Chondrocyte (in vitro differentiated cells): ENCODE results near the gene TTLL6. TPM values are rescaled to one million over a fixed set of nuclear protein-coding genes. Genes with fewer than 3 reads are reported as not detected.

ENCODE experiments used
- DNase-seq: peaks from one replicate; pipeline ENCODE4 v3.0.0; 2021; ENCODE audit warnings: mixed read lengths, low spot score
- H3K27ac Mint-ChIP-seq: one replicate; pipeline ENCODE4 v1.8.0; 2021; ENCODE audit warnings: mild to moderate bottlenecking, moderate library complexity, mixed read lengths; ENCODE audit not compliant: unreplicated experiment
- H3K27me3 Mint-ChIP-seq: 2 replicates; pipeline ENCODE4 v1.8.0; 2021; ENCODE audit warnings: low read depth, mixed read lengths
- H3K36me3 Mint-ChIP-seq: 2 replicates; pipeline ENCODE4 v1.8.0; 2021; ENCODE audit warnings: low read depth, mixed read lengths
- H3K4me1 Mint-ChIP-seq: 2 replicates; pipeline ENCODE4 v1.8.0; 2021; ENCODE audit warnings: low read depth, mild to moderate bottlenecking, mixed read lengths
- H3K4me3 Mint-ChIP-seq: one replicate; pipeline ENCODE4 v1.8.0; 2021; ENCODE audit warnings: mild to moderate bottlenecking, moderate library complexity, mixed read lengths; ENCODE audit not compliant: unreplicated experiment
- H3K9me3 Mint-ChIP-seq: 2 replicates; pipeline ENCODE4 v1.8.0; 2021; ENCODE audit warnings: low read depth, mixed read lengths
- CTCF ChIP-seq: fragments of 200-600 bp; sonication (generic); IDR thresholded peaks from 2 replicates; pipeline ENCODE4 v1.5.0; 2021; ENCODE audit warnings: antibody characterized with exemption, mild to moderate bottlenecking, moderate library complexity
- total RNA-seq: library from RNA; stranded (reverse); gene quantifications from 3 replicates; pipeline ENCODE4 v1.2.1, GENCODE V29; 2021

TTLL6 gene
- total RNA-seq, 1 donor from 2014 or later = not detected

- Mint-ChIP-seq H3K4me3 (no peak overlapping the region), H3K9me3 (no peaks in the 10 kb centered on the region), H3K27me3 (peaks cover 40% of the 10 kb centered on the region), H3K4me1 (no peaks in the 10 kb centered on the region), H3K36me3 (no peaks in the 10 kb centered on the region), H3K27ac (no peak overlapping the region)
- TF ChIP-seq CTCF = no peak
- DNase-seq = no peak
Observed at GRCh38 chr17:48769009-48769675, 47.9 kb downstream of the TTLL6 start.

- H3K27me3 Mint-ChIP-seq = peaks cover 58% of the 10 kb centered on the region
- no peaks in the 10 kb centered on the region for H3K4me1 Mint-ChIP-seq
- no peaks in the 10 kb centered on the region for H3K9me3 Mint-ChIP-seq
- TF ChIP-seq CTCF = no peak
- no peak overlapping the region for H3K4me3 Mint-ChIP-seq
- no peak for DNase-seq
- H3K27ac Mint-ChIP-seq = no peak overlapping the region
- H3K36me3 Mint-ChIP-seq = no peaks in the 10 kb centered on the region
Observed at GRCh38 chr17:48767263-48767774, 49.7 kb downstream of the TTLL6 start.

- Mint-ChIP-seq H3K4me1 (no peaks in the 10 kb centered on the region), H3K27ac (no peak overlapping the region), H3K36me3 (no peaks in the 10 kb centered on the region), H3K4me3 (no peak overlapping the region), H3K9me3 (no peaks in the 10 kb centered on the region), H3K27me3 (peaks cover 82% of the 10 kb centered on the region)
- no peak for TF ChIP-seq CTCF
- DNase-seq = no peak
Observed at GRCh38 chr17:48761114-48761513, 55.9 kb downstream of the TTLL6 start.

- H3K27ac Mint-ChIP-seq = no peak overlapping the region
- no peak overlapping the region for H3K4me3 Mint-ChIP-seq
- H3K9me3 Mint-ChIP-seq = no peaks in the 10 kb centered on the region
- no peak for TF ChIP-seq CTCF
- peaks cover 83% of the 10 kb centered on the region for H3K27me3 Mint-ChIP-seq
- no peaks in the 10 kb centered on the region for H3K36me3 Mint-ChIP-seq
- no peaks in the 10 kb centered on the region for H3K4me1 Mint-ChIP-seq
- DNase-seq = no peak
Observed at GRCh38 chr17:48760411-48760810, 56.6 kb downstream of the TTLL6 start.

- H3K27me3 Mint-ChIP-seq = peaks cover 83% of the 10 kb centered on the region
- no peak overlapping the region for H3K27ac Mint-ChIP-seq
- H3K4me3 Mint-ChIP-seq = no peak overlapping the region
- H3K4me1 Mint-ChIP-seq = no peaks in the 10 kb centered on the region
- DNase-seq = no peak
- no peaks in the 10 kb centered on the region for H3K36me3 Mint-ChIP-seq
- TF ChIP-seq CTCF = no peak
- no peaks in the 10 kb centered on the region for H3K9me3 Mint-ChIP-seq
Observed at GRCh38 chr17:48759288-48759687, 57.7 kb downstream of the TTLL6 start.
